ENCODE measurements around the gene TRAPPC1.

DNA sequence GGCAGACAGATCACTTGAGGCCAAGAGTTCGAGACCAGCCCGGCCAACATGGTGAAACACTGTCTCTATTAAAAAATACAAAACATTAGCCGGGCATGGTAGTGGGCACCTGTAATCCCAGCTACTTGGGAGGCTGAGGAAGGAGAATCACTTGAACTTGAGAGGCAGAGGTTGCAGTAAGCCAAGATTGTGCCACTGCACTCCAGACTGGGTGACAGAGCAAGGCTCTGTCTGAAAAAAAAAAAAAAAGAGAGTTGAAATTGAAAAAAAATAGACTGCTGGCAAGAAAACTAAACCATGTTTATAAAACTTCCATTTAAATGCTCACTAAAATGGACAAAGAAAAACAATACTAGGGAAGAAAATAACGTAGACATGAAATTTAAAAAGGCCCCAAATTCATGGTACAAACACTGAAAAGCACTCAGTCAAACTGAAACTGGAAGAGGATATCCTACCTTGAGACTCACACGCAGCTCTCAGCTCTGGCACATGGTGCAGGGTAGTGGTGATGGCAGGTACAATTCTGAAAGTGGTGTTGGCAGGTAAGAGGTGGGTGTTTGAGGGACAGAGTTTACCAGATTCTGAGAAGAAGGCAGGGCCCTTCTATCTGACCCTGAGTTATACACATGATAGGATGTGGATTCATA lies 19.5 kb upstream of the TRAPPC1 start:
- no peak for TF ChIP-seq CTCF (conservative IDR thresholded peaks at IDR 0.05; ENCODE audit: low read depth, low read length)
- no peak for TF ChIP-seq EZH2phosphoT487 (IDR thresholded peaks at IDR 0.05; ENCODE audit: borderline replicate concordance, low read length)
- no peak for TF ChIP-seq EZH2 (IDR thresholded peaks at IDR 0.05; ENCODE audit: low read length, unreplicated experiment)
